Testis (tissue), 2 donors: ENCODE data around the gene HMCN2.

Source experiments
- CTCF ChIP-seq, 3 experiments: fragments of 450-650 bp in 2 of 3; fragments of 200-600 bp in 1 of 3; sonication (generic) in 1 of 3; IDR thresholded peaks; one replicate each; pipeline ENCODE4 v1.5.1; 2016 to 2019; ENCODE audit warnings: antibody characterized with exemption in 3 of 3, mild to moderate bottlenecking in 2 of 3, moderate library complexity in 1 of 3
- POLR2A ChIP-seq: fragments of 450-650 bp; IDR thresholded peaks from one replicate; pipeline ENCODE4 v1.6.1; 2017; ENCODE audit warnings: antibody characterized with exemption, mild to moderate bottlenecking, moderate library complexity

- TF ChIP-seq CTCF (IDR thresholded peaks at IDR 0.05), result no peak
- no peak for TF ChIP-seq POLR2A
These were observed 37.4 kb downstream of the HMCN2 start for GRCh38 chr9:130302785-130303612.
